Progenitor cell of endocrine pancreas (in vitro differentiated cells): ENCODE measurements around the gene FANCE. TPM values are rescaled to one million over a fixed set of nuclear protein-coding genes. Genes with fewer than 3 reads are reported as not detected.

ENCODE experiments used
- DNase-seq: peaks from one replicate; pipeline ENCODE4 v3.0.0; 2021; ENCODE audit warnings: low spot score; ENCODE audit not compliant: unreplicated experiment
- H3K27ac Mint-ChIP-seq: 2 replicates; pipeline ENCODE4 v1.8.0; 2021; ENCODE audit warnings: mild to moderate bottlenecking, moderate library complexity, mixed read lengths
- H3K27me3 Mint-ChIP-seq: 2 replicates; pipeline ENCODE4 v1.8.0; 2021; ENCODE audit warnings: mixed read lengths
- H3K36me3 Mint-ChIP-seq: 2 replicates; pipeline ENCODE4 v1.8.0; 2022; ENCODE audit warnings: mixed read lengths; ENCODE audit not compliant: insufficient read depth
- H3K4me1 Mint-ChIP-seq: 2 replicates; pipeline ENCODE4 v1.8.0; 2021; ENCODE audit warnings: low read depth, mixed read lengths
- H3K4me3 Mint-ChIP-seq: 2 replicates; pipeline ENCODE4 v1.8.0; 2021; ENCODE audit warnings: low read depth, mild to moderate bottlenecking, moderate library complexity, mixed read lengths
- H3K9me3 Mint-ChIP-seq: 2 replicates; pipeline ENCODE4 v1.8.0; 2021; ENCODE audit warnings: low read depth, mixed read lengths
- CTCF ChIP-seq: fragments of 200-600 bp; sonication (generic); IDR thresholded peaks from one replicate; pipeline ENCODE4 v1.5.0; 2021; ENCODE audit warnings: antibody characterized with exemption, mild to moderate bottlenecking; ENCODE audit not compliant: unreplicated experiment
- total RNA-seq: library from RNA; stranded (reverse); gene quantifications from 2 replicates; pipeline ENCODE4 v1.2.1, GENCODE V29; 2021

FANCE gene
- total RNA-seq, 1 donor from 2014 or later, result 10.6 TPM

- Mint-ChIP-seq H3K4me3 (no peak overlapping the region), H3K4me1 (peaks cover 42% of the 10 kb centered on the region), H3K9me3 (no peaks in the 10 kb centered on the region), H3K27me3 (no peaks in the 10 kb centered on the region), H3K27ac (peak overlapping the region; percentile 77), H3K36me3 (peaks cover 2% of the 10 kb centered on the region)
- DNase-seq, result no peak
- no peak for TF ChIP-seq CTCF
Measured at GRCh38 chr6:35487658-35488516, 35.7 kb downstream of the FANCE start.

GRCh38 chr6:35488517-35488862 is 36.4 kb downstream of the FANCE start:
- H3K4me1 Mint-ChIP-seq, result peaks cover 48% of the 10 kb centered on the region
- H3K27me3 Mint-ChIP-seq, result no peaks in the 10 kb centered on the region
- H3K9me3 Mint-ChIP-seq, result no peaks in the 10 kb centered on the region
- H3K4me3 Mint-ChIP-seq, result no peak overlapping the region
- H3K27ac Mint-ChIP-seq, result peak overlapping the region; percentile 53
- no peak for DNase-seq
- TF ChIP-seq CTCF, result no peak
- no peaks in the 10 kb centered on the region for H3K36me3 Mint-ChIP-seq

GRCh38 chr6:35489066-35489465 is 36.9 kb downstream of the FANCE start:
- H3K9me3 Mint-ChIP-seq, result no peaks in the 10 kb centered on the region
- H3K36me3 Mint-ChIP-seq, result no peaks in the 10 kb centered on the region
- TF ChIP-seq CTCF, result no peak
- H3K27me3 Mint-ChIP-seq, result no peaks in the 10 kb centered on the region
- H3K27ac Mint-ChIP-seq, result no peak overlapping the region
- H3K4me3 Mint-ChIP-seq, result no peak overlapping the region
- H3K4me1 Mint-ChIP-seq, result peaks cover 53% of the 10 kb centered on the region
- DNase-seq, result no peak

- Mint-ChIP-seq H3K4me1 (peaks cover 55% of the 10 kb centered on the region), H3K9me3 (no peaks in the 10 kb centered on the region), H3K4me3 (peak overlapping the region; percentile 61), H3K27ac (peak overlapping the region; percentile 94), H3K27me3 (no peaks in the 10 kb centered on the region), H3K36me3 (no peaks in the 10 kb centered on the region)
- TF ChIP-seq CTCF, result no peak
- DNase-seq, result peak; percentile 49
Measured at GRCh38 chr6:35489995-35490791, 38.1 kb downstream of the FANCE start.

- Mint-ChIP-seq H3K27ac (peak overlapping the region; percentile 94), H3K27me3 (no peaks in the 10 kb centered on the region), H3K36me3 (no peaks in the 10 kb centered on the region), H3K9me3 (no peaks in the 10 kb centered on the region), H3K4me1 (peaks cover 55% of the 10 kb centered on the region), H3K4me3 (peak overlapping the region; percentile 61)
- no peak for DNase-seq
- TF ChIP-seq CTCF, result no peak
Measured at GRCh38 chr6:35490821-35491557, 38.9 kb downstream of the FANCE start.
